ENCODE data around the gene CHCHD1.

The CHCHD1 gene

DNA sequence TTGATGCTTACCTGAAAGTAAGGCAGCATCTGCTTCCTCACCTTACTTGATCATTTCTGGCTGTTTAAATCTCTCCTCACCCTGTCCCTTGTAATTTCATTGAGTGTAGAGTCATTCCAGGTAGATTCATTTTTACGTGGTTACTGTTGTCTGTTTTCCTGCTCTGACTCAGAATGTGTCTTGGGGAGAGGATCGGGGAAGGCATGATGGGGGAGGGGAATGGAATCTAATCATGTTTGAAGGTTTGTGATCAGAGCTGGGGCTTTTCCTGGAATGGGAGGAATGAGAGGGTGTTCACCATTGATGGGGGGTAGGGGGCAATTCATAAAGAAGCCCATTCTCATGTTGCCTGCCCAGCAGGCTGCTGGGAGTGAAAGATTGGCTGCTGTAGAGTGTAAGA is 18.9 kb upstream of the CHCHD1 start:
- H3K36me3 ChIP-seq (ENCODE audit: insufficient read depth) = peaks cover 6% of the 10 kb centered on the region; the same call in 1 of the 2 replicates
- H3K4me1 ChIP-seq (ENCODE audit: low read depth, poor library complexity, severe bottlenecking) = peaks cover 24% of the 10 kb centered on the region
- H4K20me1 ChIP-seq (ENCODE audit: insufficient read depth) = no peaks in the 10 kb centered on the region
- H3K27ac ChIP-seq = no peak overlapping the region
- H3K4me2 ChIP-seq = no peak overlapping the region
- no peaks in the 10 kb centered on the region for H3K27me3 ChIP-seq (ENCODE audit: insufficient read depth, low read depth)
- TF ChIP-seq, protein P1, sequence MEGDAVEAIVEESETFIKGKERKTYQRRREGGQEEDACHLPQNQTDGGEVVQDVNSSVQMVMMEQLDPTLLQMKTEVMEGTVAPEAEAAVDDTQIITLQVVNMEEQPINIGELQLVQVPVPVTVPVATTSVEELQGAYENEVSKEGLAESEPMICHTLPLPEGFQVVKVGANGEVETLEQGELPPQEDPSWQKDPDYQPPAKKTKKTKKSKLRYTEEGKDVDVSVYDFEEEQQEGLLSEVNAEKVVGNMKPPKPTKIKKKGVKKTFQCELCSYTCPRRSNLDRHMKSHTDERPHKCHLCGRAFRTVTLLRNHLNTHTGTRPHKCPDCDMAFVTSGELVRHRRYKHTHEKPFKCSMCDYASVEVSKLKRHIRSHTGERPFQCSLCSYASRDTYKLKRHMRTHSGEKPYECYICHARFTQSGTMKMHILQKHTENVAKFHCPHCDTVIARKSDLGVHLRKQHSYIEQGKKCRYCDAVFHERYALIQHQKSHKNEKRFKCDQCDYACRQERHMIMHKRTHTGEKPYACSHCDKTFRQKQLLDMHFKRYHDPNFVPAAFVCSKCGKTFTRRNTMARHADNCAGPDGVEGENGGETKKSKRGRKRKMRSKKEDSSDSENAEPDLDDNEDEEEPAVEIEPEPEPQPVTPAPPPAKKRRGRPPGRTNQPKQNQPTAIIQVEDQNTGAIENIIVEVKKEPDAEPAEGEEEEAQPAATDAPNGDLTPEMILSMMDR (conservative IDR thresholded peaks at IDR 0.05; ENCODE audit: low read depth, low read length) = no peak
- H3K9ac ChIP-seq = no peak overlapping the region
- H3K79me2 ChIP-seq (ENCODE audit: insufficient read depth, low read depth) = peaks cover 9% of the 10 kb centered on the region; the same call in 1 of the 2 replicates
- no peak overlapping the region for H3K4me3 ChIP-seq (IDR thresholded peaks at IDR 0.05; ENCODE audit: insufficient read depth, low read depth, low read length)
- H2AFZ ChIP-seq (ENCODE audit: low read depth) = no peak overlapping the region

DNA sequence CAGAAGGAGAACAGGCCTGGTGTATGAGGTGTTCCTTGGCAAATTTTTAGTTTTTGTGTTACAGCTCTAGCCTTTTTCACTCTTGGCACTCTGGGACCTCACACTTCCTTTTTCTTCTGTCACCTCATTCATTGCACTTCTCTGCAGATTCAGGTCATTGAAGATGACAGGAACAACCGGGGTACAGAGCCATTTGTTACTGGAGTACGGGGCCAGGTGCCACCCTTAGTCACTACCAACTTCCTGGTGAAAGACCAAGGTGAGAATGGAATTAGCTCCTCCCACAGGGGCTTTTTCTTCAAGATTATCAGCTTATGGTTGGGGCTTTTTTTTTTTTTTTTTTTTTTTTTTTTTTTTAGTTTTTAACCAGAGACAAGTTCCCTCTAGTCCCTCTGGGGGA is 18.5 kb upstream of the CHCHD1 start:
- H3K4me1 ChIP-seq (ENCODE audit: low read depth, poor library complexity, severe bottlenecking) = peaks cover 20% of the 10 kb centered on the region
- no peaks in the 10 kb centered on the region for H4K20me1 ChIP-seq (ENCODE audit: insufficient read depth)
- peaks cover 6% of the 10 kb centered on the region; the same call in 1 of the 2 replicates for H3K36me3 ChIP-seq (ENCODE audit: insufficient read depth)
- peaks cover 5% of the 10 kb centered on the region; the same call in 1 of the 2 replicates for H3K79me2 ChIP-seq (ENCODE audit: insufficient read depth, low read depth)
- no peak overlapping the region for H3K9ac ChIP-seq
- H3K4me2 ChIP-seq = no peak overlapping the region
- H3K27me3 ChIP-seq (ENCODE audit: insufficient read depth, low read depth) = no peaks in the 10 kb centered on the region
- TF ChIP-seq, protein P1 (conservative IDR thresholded peaks at IDR 0.05; ENCODE audit: low read depth, low read length) = no peak
- no peak overlapping the region for H3K27ac ChIP-seq
- H2AFZ ChIP-seq (ENCODE audit: low read depth) = no peak overlapping the region
- no peak overlapping the region for H3K4me3 ChIP-seq (IDR thresholded peaks at IDR 0.05; ENCODE audit: insufficient read depth, low read depth, low read length)

DNA sequence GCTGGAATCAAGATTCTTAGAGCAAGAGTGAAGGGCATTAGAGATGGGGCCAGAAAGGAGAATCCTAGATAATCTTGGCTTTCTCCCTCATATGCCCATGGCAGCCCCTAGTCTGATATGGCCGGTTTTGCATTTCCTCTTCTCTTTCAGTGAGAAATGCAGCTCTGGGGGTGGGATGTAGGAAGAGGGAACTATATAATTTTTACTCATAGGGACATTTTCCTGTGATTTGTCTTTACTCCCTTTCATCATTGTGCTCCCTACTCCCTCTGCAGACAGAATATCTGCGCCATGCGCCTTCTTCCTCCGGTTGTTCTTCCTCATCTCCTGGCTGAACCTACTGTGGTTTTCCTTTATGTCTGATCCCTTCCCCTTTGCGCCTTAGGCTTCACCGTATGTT is 16.8 kb upstream of the CHCHD1 start:
- Histone ChIP-seq H3K27me3 (ENCODE audit: insufficient read depth, low read depth) (no peaks in the 10 kb centered on the region), H3K9ac (no peak overlapping the region), H4K20me1 (ENCODE audit: insufficient read depth) (no peaks in the 10 kb centered on the region), H3K36me3 (ENCODE audit: insufficient read depth) (peaks cover 6% of the 10 kb centered on the region; the same call in 1 of the 2 replicates), H3K4me2 (no peak overlapping the region), H3K4me3 (IDR thresholded peaks at IDR 0.05; ENCODE audit: insufficient read depth, low read depth, low read length) (no peak overlapping the region), H2AFZ (ENCODE audit: low read depth) (no peak overlapping the region), H3K79me2 (ENCODE audit: insufficient read depth, low read depth) (no peaks in the 10 kb centered on the region), H3K27ac (no peak overlapping the region), H3K4me1 (ENCODE audit: low read depth, poor library complexity, severe bottlenecking) (peaks cover 3% of the 10 kb centered on the region)
- TF ChIP-seq, protein P1 (conservative IDR thresholded peaks at IDR 0.05; ENCODE audit: low read depth, low read length) = no peak

DNA sequence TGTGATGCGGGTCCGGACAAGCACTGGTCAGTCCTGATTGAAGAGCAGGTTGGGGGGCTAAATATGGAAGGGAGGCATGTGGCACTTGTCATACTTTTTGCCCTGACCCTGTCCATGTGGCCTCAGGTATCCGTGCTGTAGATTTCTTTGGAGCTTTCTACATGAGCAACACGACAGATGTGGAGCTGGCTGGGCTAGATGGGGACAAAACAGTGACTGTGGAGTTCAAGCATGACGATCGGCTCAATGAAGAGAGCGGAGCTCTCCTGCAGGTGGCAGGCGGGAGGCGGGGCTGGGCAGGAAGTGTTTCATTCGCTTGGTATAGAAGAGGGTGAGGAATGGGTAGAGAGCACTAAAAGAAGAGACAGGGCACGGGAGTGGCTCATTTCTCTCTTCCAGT is 13.0 kb upstream of the CHCHD1 start:
- Histone ChIP-seq H3K27me3 (ENCODE audit: insufficient read depth, low read depth) (no peaks in the 10 kb centered on the region), H3K4me1 (ENCODE audit: low read depth, poor library complexity, severe bottlenecking) (peaks cover 13% of the 10 kb centered on the region), H3K36me3 (ENCODE audit: insufficient read depth) (no peaks in the 10 kb centered on the region), H4K20me1 (ENCODE audit: insufficient read depth) (no peaks in the 10 kb centered on the region), H3K9ac (no peak overlapping the region), H2AFZ (ENCODE audit: low read depth) (no peak overlapping the region), H3K4me3 (IDR thresholded peaks at IDR 0.05; ENCODE audit: insufficient read depth, low read depth, low read length) (no peak overlapping the region), H3K79me2 (ENCODE audit: insufficient read depth, low read depth) (no peaks in the 10 kb centered on the region), H3K4me2 (no peak overlapping the region), H3K27ac (no peak overlapping the region)
- TF ChIP-seq, protein P1 (conservative IDR thresholded peaks at IDR 0.05; ENCODE audit: low read depth, low read length) = no peak
